SK-N-MC (cell line): Measurements from ENCODE around the gene CNTNAP4.

ENCODE experiments used
- DNase-seq: peaks from one replicate; pipeline ENCODE4 v3.0.0-alpha.2; 2011; ENCODE audit warnings: low read depth, low spot score
- H3K27ac ChIP-seq: fragments of 200-600 bp; sonication (generic); 2 replicates; pipeline ENCODE4 v1.5.1; 2016; ENCODE audit warnings: mixed run types
- H3K36me3 ChIP-seq: fragments of 200-600 bp; sonication (generic); 2 replicates; pipeline ENCODE4 v1.6.1; 2017; ENCODE audit warnings: antibody characterized with exemption, low read length, mixed read lengths; ENCODE audit not compliant: insufficient read depth
- H3K4me3 ChIP-seq: fragments of 200-600 bp; sonication (generic); 2 replicates; pipeline ENCODE4 v1.5.1; 2016
- H3K9ac ChIP-seq: fragments of 200-600 bp; sonication (generic); 2 replicates; pipeline ENCODE4 v1.8.0; 2017; ENCODE audit warnings: mixed run types, mixed read lengths; ENCODE audit not compliant: insufficient read length
- H3K9me3 ChIP-seq: fragments of 200-600 bp; sonication (generic); 2 replicates; pipeline ENCODE4 v1.6.1; 2017; ENCODE audit warnings: low read depth, mild to moderate bottlenecking, antibody characterized with exemption, low read length, moderate library complexity, mixed read lengths
- EZH2 ChIP-seq: fragments of 200-600 bp; sonication (generic); IDR thresholded peaks from one replicate; pipeline ENCODE4 v1.6.1; 2017; ENCODE audit warnings: antibody characterized with exemption
- FOXP2 ChIP-seq: optimal IDR thresholded peaks from 2 replicates; pipeline ENCODE3; 2011; ENCODE audit warnings: mild to moderate bottlenecking, moderate library complexity; ENCODE audit not compliant: insufficient read depth; ENCODE audit errors: extremely low read length, control extremely low read depth
- POLR2AphosphoS5 ChIP-seq: IDR thresholded peaks from 2 replicates; pipeline ENCODE4 v1.6.1; 2012; ENCODE audit warnings: mild to moderate bottlenecking, low read depth, low read length, borderline replicate concordance

Gene CNTNAP4

GRCh38 chr16:76336112-76336511, 58.9 kb downstream of the CNTNAP4 start:
- Histone ChIP-seq H3K9me3 (no peaks in the 10 kb centered on the region), H3K36me3 (no peaks in the 10 kb centered on the region), H3K27ac (no peak overlapping the region), H3K9ac (no peak overlapping the region), H3K4me3 (no peak overlapping the region)
- no peak for DNase-seq
- no peak for TF ChIP-seq FOXP2
- no peak for TF ChIP-seq POLR2AphosphoS5
- no peak for TF ChIP-seq EZH2

DNA sequence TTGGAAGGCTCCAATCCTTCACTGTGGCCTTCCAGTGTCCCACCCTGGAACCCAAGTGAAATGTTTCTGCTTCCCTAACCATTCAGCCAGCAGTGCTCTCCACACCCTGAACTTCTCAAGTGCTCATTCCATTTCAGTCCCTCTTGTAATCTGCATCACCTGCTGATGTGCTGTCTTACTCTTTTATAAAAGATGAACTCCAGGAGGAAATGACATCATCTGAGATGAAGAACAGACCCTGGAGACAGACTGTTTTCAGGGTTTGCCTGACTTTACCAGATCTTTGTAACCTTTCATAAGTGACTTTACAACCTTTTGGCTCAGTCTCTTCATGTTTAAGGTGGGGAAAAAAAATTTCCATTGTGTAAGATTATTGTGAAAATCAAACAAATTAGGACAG, 61.3 kb downstream of the CNTNAP4 start:
- no peaks in the 10 kb centered on the region for H3K36me3 ChIP-seq
- H3K4me3 ChIP-seq = no peak overlapping the region
- no peaks in the 10 kb centered on the region for H3K9me3 ChIP-seq
- no peak overlapping the region for H3K9ac ChIP-seq
- no peak for TF ChIP-seq EZH2
- no peak for TF ChIP-seq POLR2AphosphoS5
- no peak for TF ChIP-seq FOXP2
- DNase-seq = no peak
- no peak overlapping the region for H3K27ac ChIP-seq

DNA sequence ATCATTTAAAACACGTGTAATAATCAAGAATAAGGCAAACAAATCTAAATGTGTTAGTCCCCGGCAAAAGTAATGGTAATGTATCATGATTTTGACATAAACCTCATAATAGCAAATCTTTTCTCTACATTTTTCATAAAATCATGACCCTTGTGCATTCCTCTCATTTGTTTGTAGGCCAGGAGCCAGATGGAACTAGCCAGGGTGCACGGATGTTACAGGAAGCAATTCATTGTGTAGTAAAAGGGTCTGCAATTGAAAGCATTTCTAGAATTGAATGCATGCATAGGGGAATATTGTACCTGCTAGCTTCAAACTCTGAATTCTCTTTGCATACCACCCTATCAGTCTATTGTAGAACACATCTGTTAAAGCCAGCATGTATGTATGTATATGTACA, 66.6 kb downstream of the CNTNAP4 start:
- no peaks in the 10 kb centered on the region for H3K9me3 ChIP-seq
- no peak overlapping the region for H3K27ac ChIP-seq
- no peak overlapping the region for H3K9ac ChIP-seq
- TF ChIP-seq FOXP2 = no peak
- no peak overlapping the region for H3K4me3 ChIP-seq
- H3K36me3 ChIP-seq = no peaks in the 10 kb centered on the region
- DNase-seq = no peak

- H3K9ac ChIP-seq = no peak overlapping the region
- no peaks in the 10 kb centered on the region for H3K36me3 ChIP-seq
- TF ChIP-seq EZH2 (no peak), POLR2AphosphoS5 (no peak), FOXP2 (no peak)
- DNase-seq = no peak
- H3K4me3 ChIP-seq = no peak overlapping the region
- H3K9me3 ChIP-seq = no peaks in the 10 kb centered on the region
- H3K27ac ChIP-seq = no peak overlapping the region
Measured at GRCh38 chr16:76345163-76345661, 68.0 kb downstream of the CNTNAP4 start.

DNA sequence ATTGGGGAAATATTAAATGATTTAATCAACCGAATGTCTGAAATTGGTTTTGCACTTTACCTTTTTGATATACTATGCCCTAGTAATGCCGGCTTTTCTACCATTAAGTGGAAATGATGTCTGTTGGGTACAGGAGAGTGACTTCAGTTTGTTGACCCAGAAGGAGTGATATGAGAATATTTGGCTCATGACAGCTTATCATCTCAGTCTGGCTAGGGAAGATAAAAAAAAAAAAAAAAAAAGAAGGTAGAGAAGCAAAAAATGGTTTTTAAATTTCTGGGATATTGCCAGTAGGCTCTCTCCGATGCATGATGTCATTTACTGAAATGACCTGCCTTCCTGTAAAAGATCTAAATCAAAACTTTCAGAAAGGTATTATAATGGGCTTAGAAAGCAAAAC, 69.0 kb downstream of the CNTNAP4 start:
- H3K4me3 ChIP-seq = no peak overlapping the region
- H3K9me3 ChIP-seq = no peaks in the 10 kb centered on the region
- no peaks in the 10 kb centered on the region for H3K36me3 ChIP-seq
- H3K9ac ChIP-seq = no peak overlapping the region
- no peak for TF ChIP-seq FOXP2
- no peak for TF ChIP-seq POLR2AphosphoS5
- no peak for TF ChIP-seq EZH2
- H3K27ac ChIP-seq = no peak overlapping the region
- DNase-seq = no peak

GRCh38 chr16:76351441-76351840, 74.2 kb downstream of the CNTNAP4 start:
- TF ChIP-seq POLR2AphosphoS5 (no peak), FOXP2 (no peak), EZH2 (no peak)
- no peak overlapping the region for H3K27ac ChIP-seq

GRCh38 chr16:76360404-76360803, 83.2 kb downstream of the CNTNAP4 start:
- no peak for TF ChIP-seq EZH2
- H3K9me3 ChIP-seq = no peaks in the 10 kb centered on the region
- no peak overlapping the region for H3K4me3 ChIP-seq
- DNase-seq = no peak
- no peak overlapping the region for H3K9ac ChIP-seq
- no peaks in the 10 kb centered on the region for H3K36me3 ChIP-seq
- H3K27ac ChIP-seq = no peak overlapping the region

More at GRCh38 chr16:76351441-76351840, 74.2 kb downstream of the CNTNAP4 start:
- DNase-seq = no peak
- H3K9me3 ChIP-seq = no peaks in the 10 kb centered on the region
- no peak overlapping the region for H3K9ac ChIP-seq
- no peaks in the 10 kb centered on the region for H3K36me3 ChIP-seq
- no peak overlapping the region for H3K4me3 ChIP-seq

DNA sequence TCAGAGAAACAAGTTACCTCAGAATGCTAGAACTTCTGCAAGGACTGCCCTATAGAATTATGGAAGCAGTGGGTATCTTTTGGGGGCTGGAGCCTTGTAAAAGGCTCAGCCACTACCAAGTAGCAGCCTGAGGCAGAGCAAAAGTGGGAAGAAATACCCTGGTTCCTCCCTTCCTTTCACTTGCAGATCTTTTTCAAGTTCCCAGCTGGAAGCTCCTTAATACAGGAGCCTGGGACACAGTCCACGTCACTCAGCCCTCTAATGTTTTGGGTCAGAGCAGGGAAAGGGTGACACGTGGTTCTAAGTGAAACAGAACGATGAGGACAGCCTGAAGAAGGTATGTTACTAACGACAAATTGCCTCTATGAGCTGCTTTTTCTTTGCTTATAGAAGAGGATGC, 93.1 kb downstream of the CNTNAP4 start:
- Histone ChIP-seq H3K27ac (no peak overlapping the region), H3K4me3 (no peak overlapping the region), H3K36me3 (no peaks in the 10 kb centered on the region), H3K9ac (no peak overlapping the region), H3K9me3 (no peaks in the 10 kb centered on the region)
- DNase-seq = no peak
- TF ChIP-seq POLR2AphosphoS5 (no peak), FOXP2 (no peak), EZH2 (no peak)

- Histone ChIP-seq H3K9me3 (no peaks in the 10 kb centered on the region), H3K9ac (no peak overlapping the region), H3K27ac (no peak overlapping the region), H3K36me3 (no peaks in the 10 kb centered on the region), H3K4me3 (no peak overlapping the region)
- no peak for DNase-seq
- TF ChIP-seq FOXP2 = no peak
- TF ChIP-seq POLR2AphosphoS5 = no peak
- TF ChIP-seq EZH2 = no peak
Measured at GRCh38 chr16:76371441-76371840, 94.2 kb downstream of the CNTNAP4 start.
